ENCODE data around the gene DDX41.

Gene DDX41

DNA sequence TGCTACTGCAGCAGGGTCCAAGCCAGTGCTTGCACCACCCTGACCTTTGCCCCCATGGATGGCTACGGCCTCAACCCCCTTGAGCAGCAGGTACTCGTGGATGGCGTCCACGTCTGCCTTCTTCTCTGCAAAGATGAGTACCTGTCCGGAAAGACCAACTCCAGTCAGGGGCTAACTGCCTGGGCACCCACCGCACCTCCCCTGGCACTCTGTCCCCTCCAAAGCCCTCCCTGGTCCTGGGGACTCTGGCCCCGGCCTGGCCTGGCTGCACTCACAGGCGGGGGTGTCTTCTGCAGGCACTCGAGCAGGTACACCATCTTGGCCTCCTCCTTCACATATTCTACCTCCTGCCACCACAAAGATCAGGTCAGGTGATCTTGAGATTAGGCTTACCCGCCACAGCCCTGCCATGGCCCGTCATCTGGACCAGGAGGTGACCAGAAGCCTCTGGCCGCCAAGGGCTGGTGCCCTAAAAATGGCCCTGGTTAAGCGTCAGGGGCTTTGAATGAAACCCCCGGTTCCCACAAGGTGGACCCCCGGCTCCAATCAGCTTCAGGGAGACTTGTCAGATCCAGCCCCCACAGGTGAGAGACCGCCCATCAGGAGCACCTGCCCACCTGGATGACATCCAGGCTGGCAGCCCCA lies 3.9 kb downstream of the DDX41 start:
- no peak for DNase-seq

DNA sequence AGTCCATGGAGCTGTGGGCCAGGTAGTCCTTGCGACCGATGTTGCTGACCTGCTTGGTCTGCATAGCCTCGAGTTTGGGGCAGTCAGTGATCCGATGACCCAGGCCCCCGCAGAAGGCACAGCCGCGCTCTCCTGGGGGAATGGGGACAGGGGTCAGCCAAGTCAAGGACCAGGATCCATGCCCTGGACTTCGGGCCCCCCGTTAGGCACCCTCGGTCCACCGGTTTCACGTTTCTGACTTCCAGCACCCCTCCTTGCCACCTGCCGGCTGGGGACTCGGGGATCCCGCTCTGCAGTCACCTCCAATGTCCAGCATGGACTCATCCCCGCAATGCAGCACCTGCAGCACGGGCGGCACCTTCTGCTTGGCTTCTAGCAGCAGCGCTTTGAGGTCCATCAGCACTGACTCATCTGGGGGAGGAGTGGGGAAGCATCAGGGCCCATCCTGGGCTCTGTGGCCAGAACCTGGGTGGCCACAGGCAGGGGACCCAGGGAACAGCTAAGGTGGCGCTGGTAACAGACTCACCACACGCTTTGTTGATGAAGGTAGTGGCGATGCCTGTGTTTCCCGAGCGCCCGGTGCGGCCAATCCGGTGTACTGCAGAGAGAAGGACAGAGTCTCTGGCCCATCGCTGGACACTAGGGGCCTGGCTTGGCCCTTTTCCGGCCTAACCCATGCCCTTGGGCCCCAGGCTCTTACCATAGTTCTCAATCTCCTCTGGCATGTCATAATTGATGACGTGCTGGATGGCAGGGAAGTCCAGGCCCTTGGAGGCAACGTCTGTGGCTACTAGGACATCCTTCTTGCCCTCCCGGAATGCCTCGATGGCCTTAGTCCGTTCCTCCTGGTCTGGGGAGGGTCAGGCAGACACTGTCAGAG lies 4.7 kb downstream of the DDX41 start:
- DNase-seq: no peak

DNA sequence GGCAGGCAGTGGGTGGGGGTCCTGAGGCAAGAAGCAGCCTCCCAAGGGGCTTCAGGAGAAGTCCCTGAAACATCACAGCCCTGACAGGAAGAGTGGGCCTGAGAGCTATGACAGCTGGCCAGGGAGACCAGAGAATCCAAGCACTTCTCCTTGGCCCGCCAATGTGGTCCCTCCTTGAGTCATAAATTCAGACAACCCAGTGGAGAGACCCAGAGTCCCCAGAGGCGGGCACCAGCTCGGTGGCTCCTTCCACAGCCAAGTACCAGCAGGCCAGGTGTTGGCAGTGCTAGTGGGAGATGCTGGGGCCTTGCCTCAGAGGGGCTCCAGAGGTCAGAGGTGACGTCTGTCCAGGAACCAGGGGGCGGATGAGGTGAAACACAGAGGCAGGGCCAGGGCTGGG lies 5.6 kb downstream of the DDX41 start:
- DNase-seq: no peak

DNA sequence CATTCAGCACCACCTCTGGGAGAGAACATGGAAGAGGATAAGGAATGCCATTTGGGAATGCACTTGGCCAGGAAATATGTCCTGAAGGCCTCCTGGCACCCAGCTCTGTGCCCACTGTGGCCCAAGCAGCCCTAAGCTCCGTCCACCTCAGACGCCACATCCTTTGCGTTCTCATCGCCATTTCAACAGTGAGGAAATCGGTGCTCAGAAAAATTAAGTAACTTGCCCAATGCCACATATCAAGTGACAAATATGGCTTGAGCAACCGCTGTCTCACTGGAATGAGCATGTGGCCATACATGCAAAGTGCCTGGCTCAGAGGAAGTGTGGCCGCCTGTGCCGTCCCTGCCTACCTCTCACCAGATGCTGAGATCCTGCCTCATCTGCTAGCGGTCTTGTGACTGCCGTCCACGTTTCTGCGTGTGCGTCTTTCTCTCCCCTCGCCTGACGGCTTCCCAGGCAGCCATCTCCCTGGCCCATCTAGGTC lies 6.2 kb downstream of the DDX41 start:
- DNase-seq: peak; percentile 20

DNA sequence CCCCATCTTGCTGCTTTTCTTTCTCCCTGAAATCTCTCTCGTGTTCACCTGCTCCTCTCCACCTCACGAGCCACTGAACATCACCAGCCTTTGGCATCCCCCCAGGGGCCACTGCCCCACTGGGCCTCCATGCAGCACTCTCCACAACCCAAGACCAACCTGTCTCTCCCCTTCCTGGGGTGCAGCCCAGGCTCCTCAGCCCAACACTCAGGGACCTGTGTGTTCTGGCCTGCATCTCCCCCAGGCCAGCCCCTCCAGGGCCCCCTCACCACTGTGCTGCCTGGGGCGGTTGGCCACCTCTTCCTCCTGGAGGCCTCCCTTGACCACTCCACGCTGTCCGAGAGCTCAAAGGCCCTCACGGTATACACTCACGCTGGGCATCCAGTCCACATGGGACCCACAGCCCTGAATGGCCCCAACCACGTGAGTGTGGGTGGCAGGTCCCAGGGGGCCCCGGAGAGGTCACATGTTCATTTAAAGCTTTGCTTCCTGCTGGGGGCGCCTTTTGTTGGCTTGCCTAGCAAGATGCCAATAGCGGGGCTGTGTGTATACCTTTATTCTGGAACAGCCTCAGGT lies 6.7 kb downstream of the DDX41 start:
- DNase-seq: no peak

DNA sequence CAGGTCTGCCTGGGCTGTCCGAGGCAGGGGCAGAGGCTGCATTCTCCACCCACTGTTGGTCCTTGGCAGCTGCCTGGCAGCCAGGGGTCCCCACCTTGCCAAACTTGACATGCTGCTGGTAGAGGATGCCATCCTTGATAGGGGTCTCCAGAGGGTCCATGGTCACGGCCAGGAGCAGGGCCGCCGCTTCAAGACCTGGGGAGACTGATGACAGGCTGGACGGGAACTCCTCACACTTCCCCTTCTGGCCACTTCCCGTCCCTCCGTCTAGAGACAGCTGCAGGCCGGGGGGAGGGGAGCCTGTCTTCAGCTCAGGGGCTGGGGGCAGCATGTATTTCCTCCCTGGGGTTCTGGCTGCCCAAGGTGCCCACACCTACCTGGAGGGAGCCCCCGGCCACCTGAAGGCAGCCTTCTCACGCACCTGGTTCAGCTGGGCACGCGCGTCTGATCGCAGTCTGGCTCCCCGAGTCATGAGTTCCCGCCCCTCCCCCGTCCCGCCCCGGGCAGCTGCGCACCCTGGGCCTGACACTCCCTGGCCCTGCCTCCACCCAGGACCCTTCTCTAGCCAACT lies 7.3 kb downstream of the DDX41 start, which contains the start of gene DOK3:
Gene DOK3, minus strand, starts transcription at position 446 of the 571 bp plus-strand sequence. Its CDS starts 286 bp downstream, at position 160.
- DNase-seq: no peak

DNA sequence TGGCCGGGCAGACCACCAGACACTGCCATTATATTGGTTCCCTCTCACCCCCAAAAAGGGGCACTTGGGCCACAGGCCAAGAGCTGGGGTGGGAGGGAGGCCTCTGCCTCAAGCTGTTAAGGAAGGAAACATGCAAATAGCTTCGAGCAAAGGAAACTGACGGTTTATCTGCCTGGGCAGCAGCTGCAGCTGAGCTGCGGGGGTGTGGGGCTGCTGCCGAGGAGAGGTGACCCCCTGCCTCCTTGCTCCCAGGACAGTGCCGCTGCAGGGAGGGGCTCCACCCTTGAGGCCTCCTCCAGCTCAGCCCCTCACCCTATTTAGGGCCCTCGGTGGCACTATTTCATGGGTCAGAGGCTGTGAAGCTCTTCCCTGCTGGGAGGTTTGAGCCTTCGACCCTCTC lies 7.9 kb downstream of the DDX41 start:
- DNase-seq: no peak

DNA sequence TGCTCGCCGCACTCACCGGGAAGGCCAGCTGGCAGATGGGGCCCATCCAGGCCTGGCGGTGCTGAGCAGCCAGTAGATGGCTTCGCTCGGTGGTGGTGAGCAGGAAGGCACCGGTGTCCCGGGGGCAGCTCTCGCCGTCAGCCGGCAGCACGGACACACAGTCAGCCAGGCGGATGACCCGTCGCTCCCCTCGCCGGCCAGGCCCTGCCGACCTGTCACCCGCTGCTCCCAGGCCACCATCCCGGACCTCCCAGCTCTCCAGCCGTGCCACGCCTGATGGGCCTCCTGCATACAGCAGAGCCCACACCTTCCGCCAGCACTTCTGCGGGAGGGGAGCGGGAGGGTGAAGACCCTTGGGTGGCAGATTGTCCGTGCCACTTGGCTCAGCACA lies 8.5 kb downstream of the DDX41 start:
- no peak for DNase-seq

DNA sequence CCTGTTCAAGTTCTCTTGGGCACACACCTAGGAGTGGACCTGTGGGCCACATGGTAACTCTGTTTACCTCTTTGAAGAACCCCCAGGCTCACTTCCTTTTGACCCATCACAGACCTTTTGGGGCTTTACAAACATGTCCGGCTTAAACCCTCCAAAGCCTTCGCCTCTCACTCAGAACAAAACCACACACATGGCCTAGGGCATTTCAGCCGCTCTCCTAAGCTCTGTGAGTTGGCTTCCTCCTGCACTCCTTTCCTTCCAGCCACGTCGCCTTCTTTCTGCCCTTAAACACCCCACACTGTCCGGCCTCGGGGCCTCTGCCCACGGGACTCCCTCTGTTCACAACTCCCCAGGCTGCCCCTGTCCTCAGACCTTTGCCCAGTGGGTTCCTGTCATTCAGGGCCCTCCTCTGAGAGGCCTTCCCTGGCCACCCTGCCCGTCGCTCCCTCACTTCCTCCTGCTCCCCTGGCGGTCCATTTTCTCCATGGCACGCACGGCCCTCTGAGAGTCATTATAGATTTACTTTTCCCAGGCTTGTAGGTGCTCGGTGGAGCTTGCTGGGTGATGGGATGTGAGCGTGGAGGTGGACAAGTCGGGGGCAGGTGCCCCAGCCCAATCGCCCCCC lies 9.1 kb downstream of the DDX41 start:
- DNase-seq: no peak

DNA sequence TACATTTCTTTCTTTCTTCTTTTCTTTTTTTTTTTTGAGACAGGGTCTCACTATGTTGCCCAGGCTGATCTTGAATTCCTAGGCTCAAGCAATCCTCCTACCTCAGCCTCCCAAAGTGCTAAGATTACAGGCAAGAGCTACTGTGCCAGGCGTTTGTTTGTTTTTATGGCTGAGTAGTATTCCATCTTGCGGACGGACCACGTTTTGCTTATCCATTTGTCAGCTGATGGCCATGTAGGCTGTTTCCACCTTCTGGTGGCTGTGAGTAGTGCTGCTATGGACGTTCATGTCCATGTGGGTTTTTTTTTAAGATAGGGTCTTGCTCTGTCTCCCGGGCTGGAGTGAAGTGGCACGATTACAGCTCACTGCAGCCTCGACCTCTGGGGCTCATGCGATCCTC lies 9.6 kb downstream of the DDX41 start:
- no peak for DNase-seq

DNA sequence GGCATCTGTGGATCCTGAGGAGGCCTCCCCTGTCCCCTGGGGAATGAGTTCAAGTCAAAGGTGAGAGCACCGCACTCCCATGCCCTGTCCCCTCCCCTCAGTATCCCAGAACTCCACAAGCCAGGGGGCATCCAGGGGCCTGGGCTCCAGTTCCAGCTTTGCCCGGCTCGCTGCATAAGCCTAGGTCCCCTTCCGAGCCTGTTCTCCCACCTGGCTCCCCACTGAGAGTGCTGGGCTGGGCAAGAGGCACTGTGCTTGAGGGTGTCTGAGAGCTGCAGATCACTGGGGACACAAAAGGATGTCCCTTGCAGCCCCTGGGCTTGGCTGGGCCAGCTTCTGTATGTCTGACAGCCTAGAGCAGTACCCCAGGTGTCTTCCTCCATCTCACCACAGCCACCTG lies 11.7 kb downstream of the DDX41 start:
- no peak for DNase-seq

DNA sequence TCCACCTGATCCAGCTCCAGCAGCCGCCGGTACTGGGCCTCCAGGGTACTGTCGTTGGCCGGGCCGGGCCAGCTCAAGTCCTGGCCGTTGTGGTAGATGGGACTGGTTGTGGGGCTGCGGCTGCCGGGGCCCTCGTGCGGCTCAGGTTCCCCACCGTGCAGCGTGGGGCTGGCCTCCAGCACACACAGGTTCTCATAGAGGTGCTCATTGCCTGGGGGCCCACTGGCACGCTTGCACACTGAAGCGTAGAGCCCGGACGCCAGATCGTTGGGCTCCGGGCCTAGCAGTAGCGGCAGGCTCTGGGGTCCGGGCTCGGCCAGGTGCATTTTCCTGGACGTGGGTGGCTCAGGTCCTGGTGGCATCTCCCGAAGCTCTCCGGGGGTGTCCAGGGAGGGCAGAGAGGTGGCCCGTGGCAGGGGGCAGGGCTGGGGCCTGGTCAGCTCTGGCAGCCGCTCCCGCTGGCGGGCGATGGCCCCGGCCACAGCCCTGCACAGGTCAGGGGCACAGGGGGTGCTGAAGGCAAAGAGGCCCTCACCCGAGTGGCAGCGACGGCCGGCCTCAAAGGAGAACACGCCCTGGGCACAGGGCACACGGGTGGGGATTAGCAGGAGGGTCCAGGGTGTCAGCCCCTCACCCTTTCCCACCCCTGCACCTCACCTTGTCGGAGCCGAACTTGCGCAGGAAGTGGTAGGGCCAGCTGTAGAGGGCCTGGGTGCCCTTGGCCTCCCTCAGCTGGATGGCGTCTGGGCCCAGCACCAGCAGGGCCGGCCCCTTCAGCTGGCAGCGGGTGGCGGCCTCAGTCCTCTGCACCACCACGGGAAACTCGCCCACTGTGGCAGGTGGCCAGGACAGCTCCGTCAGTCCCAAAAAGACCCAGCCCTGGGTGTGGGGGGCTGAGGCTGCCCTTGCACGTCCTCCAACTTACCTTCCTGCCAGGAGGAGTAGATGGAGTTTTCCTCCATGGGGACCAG lies 12.4 kb downstream of the DDX41 start:
- no peak for DNase-seq

DNA sequence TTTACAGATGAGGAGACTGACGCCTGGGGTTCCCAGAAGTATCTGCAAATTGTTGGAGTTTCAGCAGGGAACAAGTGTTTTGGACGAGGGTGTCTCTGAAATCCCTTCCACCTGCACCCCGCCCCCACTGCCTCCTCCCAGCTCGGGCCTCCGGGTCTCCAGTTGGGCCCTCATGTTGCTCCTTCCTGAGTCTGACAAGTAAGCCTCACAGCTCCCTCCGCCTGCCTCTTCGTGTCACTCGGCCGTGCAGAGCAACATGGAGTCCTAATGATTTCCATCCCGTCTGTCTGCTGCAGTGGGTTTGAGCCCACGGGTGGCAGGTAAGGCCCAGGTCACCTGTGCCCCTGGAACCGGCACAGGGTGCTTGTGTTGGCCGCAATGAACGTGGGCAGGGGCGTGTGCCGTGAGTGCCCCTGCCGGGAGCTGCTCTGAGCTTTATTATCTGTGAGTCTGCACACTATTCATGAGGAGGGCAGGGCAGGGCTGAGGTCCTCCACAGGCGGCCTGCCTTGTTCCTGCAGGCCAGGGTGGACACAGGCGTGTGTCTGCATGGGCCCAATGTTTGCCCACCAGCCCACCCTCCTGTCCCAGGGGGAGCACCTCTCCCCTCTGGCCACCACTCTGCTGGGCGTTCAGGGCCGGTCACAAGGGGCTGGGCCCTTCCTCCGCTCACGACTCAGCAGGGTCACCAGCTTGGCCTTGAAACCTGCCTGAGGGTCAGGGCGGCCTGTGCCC lies 13.2 kb downstream of the DDX41 start:
- no peak for DNase-seq

DNA sequence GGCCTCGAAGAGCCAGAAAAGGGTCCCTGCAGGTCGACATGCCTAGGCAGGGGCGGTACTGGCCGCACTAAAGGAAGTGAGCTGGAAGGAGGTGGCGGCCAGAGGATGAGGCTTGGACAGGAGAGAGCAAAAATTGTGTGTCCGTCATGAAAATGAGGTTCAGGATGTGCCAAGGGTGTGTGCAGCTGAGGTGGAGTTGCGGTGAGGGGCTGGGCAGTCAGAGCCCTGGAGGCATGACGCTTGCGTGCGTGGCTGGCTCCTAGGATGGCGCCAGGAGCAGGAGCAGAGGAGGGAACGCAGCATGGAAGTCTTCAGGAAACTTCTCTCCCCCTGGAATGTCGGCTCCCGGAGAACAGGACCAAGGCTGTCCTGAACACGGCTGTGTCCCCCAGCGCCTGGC lies 13.9 kb downstream of the DDX41 start:
- no peak for DNase-seq

DNA sequence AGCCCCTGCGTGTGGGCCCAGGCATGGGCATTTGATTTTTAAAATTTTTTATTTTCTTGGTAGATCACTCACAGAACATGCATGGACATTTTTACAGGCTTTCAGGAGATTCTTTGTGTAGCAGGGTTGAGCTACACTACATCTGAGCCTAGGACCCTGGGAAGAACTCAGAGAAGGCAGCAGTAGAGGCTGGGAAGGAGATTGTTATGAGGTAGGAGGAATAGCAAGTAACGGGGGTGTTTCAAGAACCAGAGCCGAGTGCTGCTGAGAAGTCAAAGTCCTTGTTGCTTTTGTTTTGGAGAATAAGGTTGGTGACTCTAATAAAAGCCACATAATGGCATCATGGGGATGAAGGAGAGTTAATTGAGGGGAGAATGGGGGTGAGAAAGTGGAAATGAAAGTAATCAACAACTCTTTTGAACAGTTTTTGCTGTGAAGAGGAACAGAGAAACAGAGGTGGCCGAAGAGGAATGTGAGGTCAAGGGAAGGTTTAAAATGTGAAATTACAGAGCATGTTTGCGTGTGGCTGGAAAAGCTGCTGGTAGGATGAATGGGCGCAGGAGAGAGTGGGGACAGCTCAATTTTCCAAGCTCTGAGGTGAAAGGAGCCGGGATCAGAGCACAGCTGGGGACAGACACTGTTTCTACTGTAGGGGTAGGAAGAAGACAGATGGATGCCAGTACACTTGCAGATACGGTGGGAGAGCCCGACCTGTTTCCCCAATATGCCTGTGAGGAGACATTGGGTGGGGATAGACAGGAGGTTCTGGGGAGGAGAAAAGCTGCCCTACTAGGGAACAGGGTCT lies 14.7 kb downstream of the DDX41 start:
- DNase-seq: no peak

DNA sequence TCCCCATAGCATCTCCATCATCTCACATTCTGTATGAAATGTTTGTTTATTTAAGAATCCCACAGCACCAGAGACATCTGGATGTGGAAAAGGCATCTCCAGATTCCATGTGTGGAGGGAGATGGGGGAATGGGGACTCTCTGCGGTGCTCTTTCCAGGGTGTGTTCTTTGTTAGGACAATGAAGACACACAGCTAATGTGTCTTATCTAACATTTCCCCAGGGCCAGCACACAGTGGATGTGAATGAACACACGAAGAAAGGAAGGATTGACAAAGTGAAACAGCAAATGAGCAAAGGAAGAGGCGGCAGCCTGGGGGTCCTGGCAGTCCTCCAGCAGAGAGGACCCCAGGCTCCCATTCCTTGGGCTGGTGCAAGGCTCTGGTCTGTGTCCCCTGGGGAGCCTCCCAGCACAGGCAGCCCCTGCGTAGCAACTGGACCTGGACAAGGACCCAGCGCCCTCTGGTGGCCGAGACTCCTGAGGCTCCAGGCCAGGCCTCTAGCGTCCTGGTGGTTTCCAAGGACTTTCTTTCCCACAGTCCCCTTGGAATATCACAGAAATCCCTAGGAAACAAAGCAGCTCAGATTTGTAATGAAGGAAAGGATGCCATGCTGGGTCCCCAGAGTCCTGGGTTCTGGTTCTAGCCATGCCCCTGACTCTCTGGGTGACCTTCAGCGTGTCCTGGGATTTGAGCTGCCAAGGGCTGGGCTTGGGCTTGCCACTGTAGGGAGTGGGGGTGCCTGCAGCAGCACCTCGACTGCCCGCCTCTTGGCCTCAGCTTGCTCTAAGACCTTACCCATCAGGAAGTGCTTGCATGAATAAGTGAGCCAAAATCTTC lies 15.9 kb downstream of the DDX41 start:
- peak; percentile 81 for DNase-seq

DNA sequence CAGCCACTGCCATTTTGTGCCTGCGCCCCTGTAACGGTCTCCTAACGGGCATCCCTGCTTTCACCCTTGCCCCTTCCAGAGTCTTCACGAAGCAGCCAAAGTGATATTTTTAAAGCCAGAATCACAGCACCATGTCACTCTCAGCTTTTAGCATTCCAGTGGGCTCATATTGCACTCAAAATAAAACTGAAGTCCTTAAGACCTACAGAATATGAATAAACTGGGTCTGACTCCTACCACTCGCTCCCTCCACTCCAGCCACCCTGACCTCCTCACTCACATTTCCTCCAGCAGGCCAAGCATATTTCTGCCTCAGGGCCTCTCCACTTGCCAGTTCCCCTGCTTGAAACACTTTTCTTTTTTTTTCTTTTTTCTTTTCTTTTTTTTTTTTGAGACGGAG lies 16.9 kb downstream of the DDX41 start:
- no peak for DNase-seq

DNA sequence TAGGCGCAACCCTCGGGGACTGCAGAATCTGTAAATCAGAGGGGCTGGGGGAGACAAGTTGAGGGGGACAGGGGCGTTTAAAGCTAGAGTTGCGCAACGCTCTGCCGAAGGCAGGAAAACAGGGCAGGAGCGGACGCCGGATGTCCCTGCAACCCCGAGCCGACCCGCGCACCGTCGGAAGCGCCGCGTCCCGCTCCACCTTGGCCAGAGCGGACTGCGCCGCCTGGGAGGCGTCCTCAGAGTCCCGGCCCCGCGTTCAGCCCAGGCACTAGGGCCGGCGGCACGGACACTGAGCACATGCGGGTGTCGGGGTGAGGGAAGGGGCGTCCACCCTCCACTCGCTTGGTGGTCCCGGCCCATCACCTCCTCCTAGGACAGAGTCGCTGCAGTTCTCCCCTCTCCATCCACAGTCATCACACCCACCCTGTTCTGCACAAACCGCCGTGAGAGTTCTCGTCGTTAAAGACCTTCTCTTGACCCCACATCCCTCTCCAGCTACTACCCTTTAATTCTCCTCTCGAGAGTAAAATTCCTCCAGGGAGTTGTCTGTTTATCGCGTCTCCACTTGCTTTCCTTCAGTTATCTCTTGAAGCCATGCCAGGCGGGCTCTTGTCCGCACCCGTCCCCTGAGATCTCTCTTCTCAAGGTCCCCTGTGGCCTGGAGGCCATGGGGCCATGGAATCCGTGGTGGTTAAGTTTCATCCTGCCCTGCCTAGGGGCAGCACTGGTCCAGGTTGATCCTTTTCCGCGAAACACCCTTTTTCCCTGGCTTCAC lies 18.6 kb downstream of the DDX41 start:
- DNase-seq: no peak
